ENCODE results near the gene C1QTNF9B. TPM values are rescaled to one million over a fixed set of nuclear protein-coding genes. Genes with fewer than 3 reads are reported as not detected.
A peak's percentile ranks its signal among the peaks of the same experiment; 100 is the strongest.

Gene C1QTNF9B
- total and polyA plus RNA-seq, 2 of the 8 experiments (the other 6 are each of a cell fraction or from before 2014, with no cell fraction given) = 0.11 TPM; not detected in 1

DNA sequence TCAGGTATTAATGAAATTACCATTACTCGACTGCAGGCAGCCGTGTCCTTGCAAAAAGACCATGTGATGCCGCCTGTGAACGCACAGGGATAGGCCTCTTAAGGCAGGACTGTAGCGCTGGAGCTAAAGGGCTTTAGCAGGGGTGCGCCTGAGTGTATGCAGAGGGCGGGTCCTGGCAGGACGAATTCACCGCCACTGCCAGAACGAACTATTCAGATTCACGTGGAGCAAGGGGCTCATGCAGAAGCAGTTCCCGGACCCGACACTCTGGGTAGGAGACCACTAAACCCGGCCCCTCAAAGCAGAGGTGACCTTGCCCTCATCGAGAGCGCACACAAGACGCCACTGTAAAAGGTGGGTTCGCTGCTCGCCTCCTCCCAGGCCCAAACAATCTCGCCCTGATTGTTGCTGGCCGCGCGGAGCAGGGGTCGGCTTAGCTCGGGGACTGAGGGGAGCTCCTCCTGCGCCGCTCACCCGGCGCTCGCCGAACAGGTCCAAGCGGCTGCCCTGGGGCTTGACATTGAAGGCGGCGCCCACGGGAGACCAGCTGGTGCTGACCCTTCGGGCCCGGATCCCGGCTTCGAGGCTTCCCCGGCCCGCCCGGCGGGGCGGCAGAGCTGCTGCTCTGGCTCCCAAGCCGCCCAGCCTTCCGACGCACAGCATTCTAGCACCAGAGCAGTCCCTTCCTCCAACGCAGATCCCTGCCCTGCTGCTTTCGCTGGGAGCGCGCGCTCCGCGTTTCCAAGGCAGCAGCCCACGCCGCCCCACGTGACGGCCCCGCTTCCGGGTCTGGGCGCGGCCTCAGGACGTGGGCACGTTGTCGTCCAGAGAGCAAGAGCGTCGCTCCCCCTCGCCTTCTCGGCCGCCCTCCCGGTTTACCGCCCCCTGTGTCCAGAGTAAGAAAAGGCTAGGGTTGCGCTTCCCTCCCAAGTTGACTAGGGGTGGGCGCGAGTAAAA, 8.4 kb downstream of the C1QTNF9B start, which contains the start of gene MIPEP:
Gene MIPEP, minus strand, starts transcription at position 743 of the 957 bp plus-strand sequence. Its CDS starts 80 bp downstream, at position 663.
- Histone ChIP-seq H2BK5ac (ENCODE audit: low read depth, low read length) (no peak within 1 kb of the TSS; the same call in 1 of the 2 replicates), H2BK20ac (ENCODE audit: low read length) (no peak within 1 kb of the TSS), H3K23ac (ENCODE audit: insufficient read length) (no peak within 1 kb of the TSS), H3K4me1 (replicated peaks in 1 of 4; ENCODE audit: control insufficient read depth in 3 of 4, insufficient read depth in 4 of 4, low read length in 3 of 4) (peaks cover 0 to 3% (median 1%) of the 10 kb centered on the region in 4 experiments; a peak in 4 of 7 replicates), H2BK12ac (ENCODE audit: low read depth, low read length) (no peak within 1 kb of the TSS), H2AK5ac (ENCODE audit: low read depth, low read length) (no peak within 1 kb of the TSS), H3K79me2 (ENCODE audit: control insufficient read depth in 1 of 2, insufficient read depth in 2 of 2, low read length in 2 of 2) (peaks cover 0 to 5% of the 10 kb centered on the region in 2 experiments; a peak in 2 of 4 replicates), H3K4ac (replicated peaks; ENCODE audit: insufficient read length, low read depth, low read length) (no peak within 1 kb of the TSS), H3K23me2 (ENCODE audit: low read depth, low read length) (0 out of 2 replicates have a peak, but pooled peaks cover 1% of the 10 kb centered on the region), H3K9ac (replicated peaks in 1 of 4; ENCODE audit: extremely low read depth in 1 of 4, low read depth in 3 of 4, low read length in 3 of 4) (peak within 1 kb of the TSS; percentile 56 to 80 (median 78); a peak in 6 of 7 replicates), H3K27me3 (replicated peaks in 1 of 4; ENCODE audit: control insufficient read depth in 3 of 4, extremely low read depth in 1 of 4, insufficient read depth in 3 of 4, low read length in 3 of 4) (no peaks in the 10 kb centered on the region), H3K4me2 (ENCODE audit: insufficient read depth in 1 of 2, low read depth in 2 of 2, low read length in 2 of 2) (peak within 1 kb of the TSS; percentile 88), H2BK120ac (replicated peaks; ENCODE audit: low read depth, low read length) (no peak within 1 kb of the TSS), H3K9me3 (ENCODE audit: insufficient read depth in 2 of 2, low read depth in 1 of 2, low read length in 1 of 2) (no peaks in the 10 kb centered on the region), H3K4me3 (ENCODE audit: extremely low read depth in 1 of 4, insufficient read depth in 2 of 4, low read depth in 3 of 4, low read length in 4 of 4) (peak within 1 kb of the TSS; percentile 82 to 92 (median 90)), H4K8ac (ENCODE audit: extremely low read depth, insufficient read depth, low read length) (no peak within 1 kb of the TSS), H4K5ac (ENCODE audit: insufficient read length, low read depth, low read length) (peak within 1 kb of the TSS; percentile 47), H3K14ac (ENCODE audit: insufficient read length) (no peak within 1 kb of the TSS), H3K79me1 (ENCODE audit: low read depth, low read length) (no peaks in the 10 kb centered on the region), H2BK15ac (ENCODE audit: low read length) (no peak within 1 kb of the TSS), H3K36me3 (ENCODE audit: control insufficient read depth in 2 of 4, insufficient read depth in 4 of 4, low read length in 3 of 4) (peaks cover 0 to 9% (median 6%) of the 10 kb centered on the region in 4 experiments; a peak in 5 of 8 replicates), H4K20me1 (replicated peaks in 1 of 2; ENCODE audit: control insufficient read depth in 1 of 2, insufficient read depth in 2 of 2, low read length in 2 of 2) (no peaks in the 10 kb centered on the region), H2AFZ (ENCODE audit: low read length) (peak within 1 kb of the TSS; percentile 88; the same call in 1 of the 2 replicates), H3K27ac (ENCODE audit: low read depth, low read length) (peak within 1 kb of the TSS; percentile 29), H3K18ac (ENCODE audit: extremely low read depth, low read length) (no peak within 1 kb of the TSS; the same call in 1 of the 2 replicates), H4K91ac (replicated peaks; ENCODE audit: insufficient read length, low read length) (no peak within 1 kb of the TSS), H3K56ac (replicated peaks; ENCODE audit: insufficient read length, low read depth, low read length) (peak within 1 kb of the TSS; percentile 87)
- CTCF ChIA-PET (ENCODE audit: partially characterized antibody) = interaction anchor here (0.5 to 3.2 kb wide), 28 partner anchors 9 to 509 kb away, joined by 3 to 19 read pairs (median 4); no protein-coding TSS in a partner anchor
- WGBS, 2 experiments (ENCODE audit: extremely low coverage in 1 of 2, insufficient coverage in 1 of 2, insufficient read length in 1 of 2, insufficient replicate concordance in 2 of 2, low coverage in 1 of 2, low lambda C conversion rate in 2 of 2, missing lambda C conversion rate in 1 of 2) = 2% methylated on average over 74 of the region's 75 CpGs; no CpG with 5 or more reads in 1 of the 2 experiments
- POLR2A ChIA-PET (ENCODE audit: partially characterized antibody) = interaction anchor here (0.6 to 1.5 kb wide), 4 partner anchors 13 to 116 kb away, joined by 3 to 4 read pairs (median 3); no protein-coding TSS in a partner anchor
- FAIRE-seq (no peak), DNase-seq (ENCODE audit: low read depth in 1 of 2, low spot score in 2 of 2) (peak; percentile 84 to 92)
- no peak for TF ChIP-seq TCF12 (IDR thresholded peaks at IDR 0.05; ENCODE audit: low read depth, low read length)
- TF ChIP-seq CBX5 (IDR thresholded peaks at IDR 0.05; ENCODE audit: low read depth, low read length) = no peak
- TF ChIP-seq KDM1A (IDR thresholded peaks at IDR 0.05; ENCODE audit: borderline replicate concordance, low read length) = no peak
- TF ChIP-seq CHD2 (IDR thresholded peaks at IDR 0.05; ENCODE audit: low read length) = peak; percentile 8; the same call in 1 of the 2 replicates
- no peak for TF ChIP-seq SRF (IDR thresholded peaks at IDR 0.05; ENCODE audit: low read depth, low read length)
- TF ChIP-seq SIN3A (conservative IDR thresholded peaks at IDR 0.05 in 1 of 2, IDR thresholded peaks at IDR 0.05 in 1 of 2; ENCODE audit: low read depth in 1 of 2, low read length in 2 of 2) = peak; percentile 83 to 99; a peak in 2 of 4 replicates
- TF ChIP-seq, protein P1, sequence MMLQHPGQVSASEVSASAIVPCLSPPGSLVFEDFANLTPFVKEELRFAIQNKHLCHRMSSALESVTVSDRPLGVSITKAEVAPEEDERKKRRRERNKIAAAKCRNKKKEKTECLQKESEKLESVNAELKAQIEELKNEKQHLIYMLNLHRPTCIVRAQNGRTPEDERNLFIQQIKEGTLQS (IDR thresholded peaks at IDR 0.05; ENCODE audit: insufficient read depth, low read depth, low read length) = peak; percentile 94
- TF ChIP-seq SIRT6 (IDR thresholded peaks at IDR 0.05; ENCODE audit: low read length) = no peak
- peak; percentile 70 for TF ChIP-seq KDM4A (IDR thresholded peaks at IDR 0.05; ENCODE audit: low read depth, low read length, severe bottlenecking)
- TF ChIP-seq JUND (IDR thresholded peaks at IDR 0.05; ENCODE audit: low read length) = no peak
